Thyroid gland (tissue), 4 donors: ENCODE data around the gene RIOK3.

Experiments
- CTCF ChIP-seq, 6 experiments: fragments of 200-600 bp in 3 of 6; fragments of 450-650 bp in 3 of 6; sonication (generic) in 3 of 6; IDR thresholded peaks; one replicate each; pipeline ENCODE4 v1.5.1; 2016 to 2019; ENCODE audit warnings: antibody characterized with exemption in 6 of 6, mild to moderate bottlenecking in 2 of 6, inconsistent platforms in 1 of 6, moderate library complexity in 1 of 6
- POLR2A ChIP-seq, 2 donors: fragments of 450-650 bp; IDR thresholded peaks; one replicate each; pipeline ENCODE4 v1.6.1; 2017; ENCODE audit warnings: antibody characterized with exemption in 2 of 2, mild to moderate bottlenecking in 2 of 2, moderate library complexity in 1 of 2

- TF ChIP-seq POLR2A (IDR thresholded peaks at IDR 0.05) = no peak
- TF ChIP-seq CTCF (IDR thresholded peaks at IDR 0.05) = peak; percentile 32 to 81 (median 56)
Measured at GRCh38 chr18:23498877-23499276, 45.8 kb downstream of the RIOK3 start.
